ENCODE data around the gene ISCU.

ISCU gene

GRCh38 chr12:108594960-108595710 lies 32.7 kb downstream of the ISCU start:
- TF ChIP-seq TAF1 (IDR thresholded peaks at IDR 0.05; ENCODE audit: borderline replicate concordance, insufficient read depth, low read length) (no peak), POLR2AphosphoS5 (IDR thresholded peaks at IDR 0.05; ENCODE audit: low read depth, low read length) (no peak), FOXP2 (optimal IDR thresholded peaks at IDR 0.05; ENCODE audit: borderline replicate concordance, extremely low read depth, extremely low read length, insufficient read depth) (no peak), REST (IDR thresholded peaks at IDR 0.05; ENCODE audit: insufficient read depth in 1 of 2, low read depth in 2 of 2, low read length in 2 of 2) (no peak)

- no peak for TF ChIP-seq POLR2AphosphoS5 (IDR thresholded peaks at IDR 0.05; ENCODE audit: low read depth, low read length)
- TF ChIP-seq FOXP2 (optimal IDR thresholded peaks at IDR 0.05; ENCODE audit: borderline replicate concordance, extremely low read depth, extremely low read length, insufficient read depth) = no peak
- TF ChIP-seq TAF1 (IDR thresholded peaks at IDR 0.05; ENCODE audit: borderline replicate concordance, insufficient read depth, low read length) = no peak
- no peak for TF ChIP-seq SIN3A (IDR thresholded peaks at IDR 0.05; ENCODE audit: borderline replicate concordance, insufficient read depth, low read length)
- TF ChIP-seq REST (IDR thresholded peaks at IDR 0.05; ENCODE audit: insufficient read depth in 1 of 2, low read depth in 2 of 2, low read length in 2 of 2) = no peak
Observed at GRCh38 chr12:108595711-108596647, 33.6 kb downstream of the ISCU start.

DNA sequence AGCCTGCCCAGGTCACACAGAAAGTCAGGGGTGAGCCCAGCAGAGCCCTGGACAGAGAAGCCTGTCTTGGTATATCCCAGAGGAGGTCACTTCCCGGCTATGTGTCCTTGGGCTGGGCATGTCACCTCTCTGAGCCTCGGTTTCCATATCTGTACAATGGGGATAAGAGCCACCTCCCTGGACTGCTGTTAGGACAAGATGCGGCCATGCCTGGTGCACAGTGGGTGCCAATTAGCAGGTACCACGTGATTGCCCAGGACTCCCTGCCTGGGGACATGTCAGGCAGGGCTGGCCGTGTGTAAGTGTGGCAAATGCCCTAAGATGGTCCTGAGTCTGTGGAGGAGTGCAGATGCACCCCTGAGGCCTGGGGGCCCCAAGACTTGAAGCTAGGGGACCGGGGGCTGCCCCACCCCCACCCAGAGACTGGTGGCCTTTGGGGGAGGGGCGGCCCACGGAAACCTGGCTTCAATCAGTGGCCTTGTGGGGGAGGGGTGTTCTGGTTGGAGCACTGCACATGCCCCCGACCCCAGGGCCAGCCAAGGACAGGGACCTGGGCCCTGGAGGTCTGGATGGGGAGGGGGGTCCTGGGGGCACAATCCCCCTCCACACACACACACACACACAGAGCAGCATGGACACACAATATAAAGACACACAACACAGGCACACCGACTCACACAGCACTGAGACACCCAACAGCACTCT lies 34.6 kb downstream of the ISCU start:
- TF ChIP-seq REST (IDR thresholded peaks at IDR 0.05; ENCODE audit: insufficient read depth in 1 of 2, low read depth in 2 of 2, low read length in 2 of 2) = no peak
- no peak for TF ChIP-seq TAF1 (IDR thresholded peaks at IDR 0.05; ENCODE audit: borderline replicate concordance, insufficient read depth, low read length)
- no peak for TF ChIP-seq SIN3A (IDR thresholded peaks at IDR 0.05; ENCODE audit: borderline replicate concordance, insufficient read depth, low read length)
- no peak for TF ChIP-seq POLR2AphosphoS5 (IDR thresholded peaks at IDR 0.05; ENCODE audit: low read depth, low read length)

- no peak for TF ChIP-seq SIN3A (IDR thresholded peaks at IDR 0.05; ENCODE audit: borderline replicate concordance, insufficient read depth, low read length)
- peak; percentile 46; the same call in 1 of the 2 replicates for TF ChIP-seq POLR2AphosphoS5 (IDR thresholded peaks at IDR 0.05; ENCODE audit: low read depth, low read length)
- peak in 1 of 2 experiments; percentile 32; a peak in 1 of 4 replicates for TF ChIP-seq REST (IDR thresholded peaks at IDR 0.05; ENCODE audit: insufficient read depth in 1 of 2, low read depth in 2 of 2, low read length in 2 of 2)
Observed at GRCh38 chr12:108597559-108598471, 35.4 kb downstream of the ISCU start, which contains the start of gene TMEM119. Gene TMEM119, minus strand, starts transcription at chr12:108598084. Its CDS starts 5,701 bp downstream, at chr12:108592383.
